ENCODE measurements around the gene APLP2. TPM values are rescaled to one million over a fixed set of nuclear protein-coding genes. Genes with fewer than 3 reads are reported as not detected.
A peak's percentile ranks its signal among the peaks of the same experiment; 100 is the strongest.

The APLP2 gene
- total and polyA plus RNA-seq, 2 donors (not counting 1 experiment from before 2014, with no cell fraction given): 409 to 508 TPM

GRCh38 chr11:130181295-130182272 is 111.9 kb downstream of the APLP2 start:
- no peaks in the 10 kb centered on the region for H3K79me2 ChIP-seq (ENCODE audit: control insufficient read depth, insufficient read depth, low read length)

GRCh38 chr11:130183878-130184610 is 114.3 kb downstream of the APLP2 start:
- no peak overlapping the region for H3K27ac ChIP-seq (ENCODE audit: insufficient read depth, low read length)
- no peaks in the 10 kb centered on the region for H4K20me1 ChIP-seq (ENCODE audit: control insufficient read depth, extremely low read depth, insufficient read depth, low read length)
- DNase-seq (ENCODE audit: low read depth in 2 of 2): no peak
- no peak overlapping the region for H3K4me2 ChIP-seq (ENCODE audit: extremely low read depth, insufficient read depth, low read length)
- H3K9me3 ChIP-seq (ENCODE audit: control insufficient read depth, insufficient read depth, low read depth, low read length): no peaks in the 10 kb centered on the region
- no peaks in the 10 kb centered on the region for H3K79me2 ChIP-seq (ENCODE audit: control insufficient read depth, insufficient read depth, low read length)
- H3K9ac ChIP-seq (ENCODE audit: insufficient read depth, low read length): no peak overlapping the region
- TF ChIP-seq EZH2 (IDR thresholded peaks at IDR 0.05; ENCODE audit: low read length, missing control alignments): no peak
- no peak for TF ChIP-seq CTCF (conservative IDR thresholded peaks at IDR 0.05 in 1 of 2, IDR thresholded peaks at IDR 0.05 in 1 of 2; ENCODE audit: low read depth in 1 of 2, low read length in 2 of 2)
- no peak overlapping the region for H2AFZ ChIP-seq (ENCODE audit: low read length)
- H3K4me3 ChIP-seq (replicated peaks in 1 of 4; ENCODE audit: control extremely low read depth in 1 of 4, insufficient read depth in 1 of 4, low read depth in 3 of 4, low read length in 4 of 4): no peak overlapping the region
- peaks cover 8% of the 10 kb centered on the region for H3K4me1 ChIP-seq (ENCODE audit: control insufficient read depth, extremely low read depth, insufficient read depth, low read length)
- peaks cover 3% of the 10 kb centered on the region for H3K27me3 ChIP-seq (ENCODE audit: control insufficient read depth, insufficient read depth, low read length)
- no peaks in the 10 kb centered on the region for H3K36me3 ChIP-seq (ENCODE audit: control insufficient read depth, insufficient read depth, low read length)

More at GRCh38 chr11:130181295-130182272, 111.9 kb downstream of the APLP2 start:
- no peak overlapping the region for H3K27ac ChIP-seq (ENCODE audit: insufficient read depth, low read length)
- no peak for TF ChIP-seq CTCF (conservative IDR thresholded peaks at IDR 0.05 in 1 of 2, IDR thresholded peaks at IDR 0.05 in 1 of 2; ENCODE audit: low read depth in 1 of 2, low read length in 2 of 2)
- TF ChIP-seq EZH2 (IDR thresholded peaks at IDR 0.05; ENCODE audit: low read length, missing control alignments): no peak
- H4K20me1 ChIP-seq (ENCODE audit: control insufficient read depth, extremely low read depth, insufficient read depth, low read length): no peaks in the 10 kb centered on the region
- H3K9ac ChIP-seq (ENCODE audit: insufficient read depth, low read length): no peak overlapping the region
- no peak overlapping the region for H3K4me3 ChIP-seq (replicated peaks in 1 of 4; ENCODE audit: control extremely low read depth in 1 of 4, insufficient read depth in 1 of 4, low read depth in 3 of 4, low read length in 4 of 4)
- H3K36me3 ChIP-seq (ENCODE audit: control insufficient read depth, insufficient read depth, low read length): no peaks in the 10 kb centered on the region
- H2AFZ ChIP-seq (ENCODE audit: low read length): no peak overlapping the region
- peaks cover 3% of the 10 kb centered on the region for H3K27me3 ChIP-seq (ENCODE audit: control insufficient read depth, insufficient read depth, low read length)
- DNase-seq (ENCODE audit: low read depth in 2 of 2): peak; percentile 73 to 74
- peak overlapping the region; percentile 23 for H3K4me2 ChIP-seq (ENCODE audit: extremely low read depth, insufficient read depth, low read length)
- H3K9me3 ChIP-seq (ENCODE audit: control insufficient read depth, insufficient read depth, low read depth, low read length): no peaks in the 10 kb centered on the region
- peaks cover 8% of the 10 kb centered on the region for H3K4me1 ChIP-seq (ENCODE audit: control insufficient read depth, extremely low read depth, insufficient read depth, low read length)

GRCh38 chr11:130187096-130187495 is 117.4 kb downstream of the APLP2 start:
- H3K9ac ChIP-seq (ENCODE audit: insufficient read depth, low read length): no peak overlapping the region
- H4K20me1 ChIP-seq (ENCODE audit: control insufficient read depth, extremely low read depth, insufficient read depth, low read length): no peaks in the 10 kb centered on the region
- H3K27me3 ChIP-seq (ENCODE audit: control insufficient read depth, insufficient read depth, low read length): peaks cover 3% of the 10 kb centered on the region
- TF ChIP-seq CTCF (conservative IDR thresholded peaks at IDR 0.05 in 1 of 2, IDR thresholded peaks at IDR 0.05 in 1 of 2; ENCODE audit: low read depth in 1 of 2, low read length in 2 of 2) (no peak), EZH2 (IDR thresholded peaks at IDR 0.05; ENCODE audit: low read length, missing control alignments) (no peak)
- DNase-seq (ENCODE audit: low read depth in 2 of 2): no peak
- no peaks in the 10 kb centered on the region for H3K36me3 ChIP-seq (ENCODE audit: control insufficient read depth, insufficient read depth, low read length)
- H3K4me3 ChIP-seq (replicated peaks in 1 of 4; ENCODE audit: control extremely low read depth in 1 of 4, insufficient read depth in 1 of 4, low read depth in 3 of 4, low read length in 4 of 4): no peak overlapping the region
- H3K4me1 ChIP-seq (ENCODE audit: control insufficient read depth, extremely low read depth, insufficient read depth, low read length): peaks cover 2% of the 10 kb centered on the region
- no peak overlapping the region for H2AFZ ChIP-seq (ENCODE audit: low read length)
- H3K79me2 ChIP-seq (ENCODE audit: control insufficient read depth, insufficient read depth, low read length): no peaks in the 10 kb centered on the region
- H3K9me3 ChIP-seq (ENCODE audit: control insufficient read depth, insufficient read depth, low read depth, low read length): no peaks in the 10 kb centered on the region
- no peak overlapping the region for H3K27ac ChIP-seq (ENCODE audit: insufficient read depth, low read length)
- no peak overlapping the region for H3K4me2 ChIP-seq (ENCODE audit: extremely low read depth, insufficient read depth, low read length)
